Muscle of leg (tissue), 16 donors: ENCODE measurements around the gene GOLT1A. TPM values are rescaled to one million over a fixed set of nuclear protein-coding genes. Genes with fewer than 3 reads are reported as not detected.
A peak's percentile ranks its signal among the peaks of the same experiment; 100 is the strongest.

Experiments
- DNase-seq: peaks from one replicate; pipeline ENCODE4 v3.0.0; 2013
- H3K27ac ChIP-seq: one replicate; pipeline ENCODE4 v1.5.1; 2013; ENCODE audit warnings: mild to moderate bottlenecking, low read length, control low read depth
- H3K27me3 ChIP-seq: one replicate; pipeline ENCODE4 v1.6.1; 2013; ENCODE audit warnings: low read length; ENCODE audit not compliant: control insufficient read depth, insufficient read depth
- H3K36me3 ChIP-seq: one replicate; pipeline ENCODE4 v1.6.1; 2013; ENCODE audit warnings: low read length; ENCODE audit not compliant: control insufficient read depth, insufficient read depth
- H3K4me1 ChIP-seq: one replicate; pipeline ENCODE4 v1.6.1; 2013; ENCODE audit warnings: low read length; ENCODE audit not compliant: control insufficient read depth, insufficient read depth
- H3K4me3 ChIP-seq: one replicate; pipeline ENCODE4 v1.5.1; 2013; ENCODE audit warnings: low read length, control low read depth
- H3K9me3 ChIP-seq: replicated peaks from 2 replicates; pipeline ENCODE4 v1.6.1; 2013; ENCODE audit warnings: low read depth, low read length; ENCODE audit not compliant: control insufficient read depth
- WGBS: methylation state at CpG from one replicate; pipeline ENCODE4 v1.1.5; 2013; ENCODE audit warnings: missing lambda C conversion rate; ENCODE audit not compliant: insufficient coverage; 5-methylcytosine and 5-hydroxymethylcytosine counted together
- long read RNA-seq, 11 donors: transcript quantifications; one replicate each; lab custom pipeline, GENCODE V29; 2026
- polyA plus RNA-seq, 8 donors: library from polyadenylated mRNA; unstranded; fragments of 120-200 nt; gene quantifications; one replicate each; pipeline versions ENCODE4 v1.2.1 to v1.2.3, GENCODE V29; 2013; ENCODE audit warnings: inconsistent platforms in 1 of 8, low replicate concordance in 1 of 8; ENCODE audit not compliant: insufficient read length in 8 of 8, insufficient read depth in 1 of 8
- total RNA-seq: library from RNA; stranded (reverse); fragments of 120-200 nt; gene quantifications from one replicate; pipeline ENCODE4 v1.2.4, GENCODE V29; 2013

The GOLT1A gene, protein sequence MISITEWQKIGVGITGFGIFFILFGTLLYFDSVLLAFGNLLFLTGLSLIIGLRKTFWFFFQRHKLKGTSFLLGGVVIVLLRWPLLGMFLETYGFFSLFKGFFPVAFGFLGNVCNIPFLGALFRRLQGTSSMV
- total RNA-seq: 0.09 TPM
- polyA plus RNA-seq: 1 to 10 TPM in 2 of 8 donors, under 1 TPM in 1, not detected in 5; 0.31 to 3.9 (median 1.5) TPM
- long read RNA-seq, donor 1: 0 reads
- long read RNA-seq, donor 2: 0 reads
- long read RNA-seq, donor 3: 0 reads
- long read RNA-seq, donor 4: 0 reads
- long read RNA-seq, donor 5: 0 reads
- long read RNA-seq, donor 6: 0 reads
- long read RNA-seq, donor 7: 0 reads
- long read RNA-seq, donor 8: 0 reads
- long read RNA-seq, donor 9, partial matches to known transcripts: 0 of 1 reads
- long read RNA-seq, donor 9, other reads (novel, unspliced or antisense): 0 of 1 reads
- long read RNA-seq, donor 10: 0 reads
- long read RNA-seq, donor 11: 0 reads

DNA sequence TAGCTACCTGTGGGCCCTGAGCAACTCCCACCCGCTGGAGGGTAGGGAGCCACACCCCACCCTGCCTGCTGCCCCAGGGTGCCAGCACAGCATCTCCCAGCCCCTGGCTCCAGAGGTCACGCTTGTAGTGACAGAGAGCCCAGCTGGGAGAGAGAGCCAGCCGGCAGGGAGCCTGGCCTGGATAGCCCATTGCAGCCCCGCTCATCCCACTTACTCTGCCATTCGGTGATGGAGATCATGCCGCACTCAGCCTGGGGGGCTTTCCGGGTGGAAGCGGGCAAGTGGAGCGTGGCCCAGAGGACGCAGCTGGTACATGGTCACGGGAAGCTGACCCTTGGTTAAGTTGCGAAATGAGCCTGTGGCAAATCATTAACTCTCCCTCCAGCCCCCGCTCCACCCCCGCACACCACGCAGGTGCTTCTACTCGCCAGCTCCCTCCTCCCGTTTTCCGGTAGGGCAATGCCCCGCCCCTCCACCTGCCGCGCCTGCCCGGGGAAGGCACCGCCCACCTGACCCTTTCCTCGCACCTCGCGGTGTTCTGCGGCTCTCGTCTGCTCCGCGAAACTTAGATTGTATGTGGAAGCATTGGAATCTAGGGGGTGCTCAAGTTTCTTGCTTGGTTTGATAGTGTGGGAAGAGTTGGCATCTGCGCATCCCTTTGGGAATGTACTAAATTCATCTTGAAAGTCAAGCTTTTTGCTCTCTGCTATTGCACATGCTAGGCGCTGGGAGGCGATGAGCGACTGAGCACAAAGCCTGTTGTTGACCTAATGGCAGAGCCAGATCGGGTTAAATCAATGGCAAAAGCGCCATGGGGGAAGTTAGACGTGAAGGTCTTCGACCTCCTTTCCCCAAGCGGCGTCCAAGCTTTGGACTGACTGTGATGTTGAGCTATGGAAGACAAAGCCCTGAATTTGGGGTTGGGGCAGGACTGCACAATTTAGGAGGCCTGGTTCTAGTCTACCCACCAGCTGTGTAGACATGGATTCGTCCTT is at the start of gene GOLT1A:
GOLT1A (minus strand) TSS at position 321 of the 995 bp plus-strand sequence; CDS start at position 239, 82 bp downstream.
- Histone ChIP-seq H3K9me3 (no peaks in the 10 kb centered on the region), H3K4me3 (peak within 1 kb of the TSS; percentile 16), H3K36me3 (no peaks in the 10 kb centered on the region), H3K27ac (no peak within 1 kb of the TSS), H3K4me1 (peaks cover 10% of the 10 kb centered on the region), H3K27me3 (peaks cover 13% of the 10 kb centered on the region)
- WGBS: 16% methylated on average over 18 of the region's 41 CpGs
- peak; percentile 80 for DNase-seq

DNA sequence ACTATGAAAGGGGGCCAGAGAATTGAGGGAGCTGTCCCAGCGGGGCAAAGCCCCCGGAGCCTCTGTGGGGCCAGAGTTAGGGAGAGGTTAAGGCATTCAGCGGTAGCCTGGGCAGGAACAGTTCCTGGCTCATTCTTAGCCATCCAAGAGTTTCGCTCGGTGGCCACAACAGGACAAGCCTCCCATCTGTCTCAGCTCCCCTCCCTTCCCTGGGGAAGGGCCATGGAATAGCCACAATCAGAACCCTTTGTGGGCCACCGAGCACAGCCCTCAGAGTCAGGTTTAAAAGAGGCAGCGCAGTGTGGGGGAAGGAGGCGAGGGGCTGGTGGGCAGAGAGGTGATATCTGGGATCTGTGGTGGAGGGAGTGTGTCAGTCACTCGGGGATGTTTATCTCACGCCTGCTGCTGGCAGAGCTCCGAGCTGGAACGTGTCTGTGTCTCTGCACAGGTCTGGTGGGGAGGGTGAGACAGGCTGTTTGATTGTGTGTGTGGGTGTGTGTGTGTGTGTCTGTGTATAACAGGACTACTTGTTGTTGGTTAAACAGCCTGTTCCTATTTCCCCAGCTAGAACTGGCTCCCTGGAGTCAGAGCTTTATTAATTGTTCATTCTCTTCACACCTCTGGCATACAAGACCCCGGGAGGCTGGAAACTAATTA is 49.6 kb upstream of the GOLT1A start:
- Histone ChIP-seq H3K27me3 (no peaks in the 10 kb centered on the region), H3K4me1 (peaks cover 57% of the 10 kb centered on the region), H3K4me3 (no peak overlapping the region), H3K9me3 (no peaks in the 10 kb centered on the region), H3K36me3 (peaks cover 2% of the 10 kb centered on the region), H3K27ac (peak overlapping the region; percentile 65)
- WGBS: 32% methylated on average over 9 of the region's 13 CpGs
- DNase-seq: peak; percentile 30

DNA sequence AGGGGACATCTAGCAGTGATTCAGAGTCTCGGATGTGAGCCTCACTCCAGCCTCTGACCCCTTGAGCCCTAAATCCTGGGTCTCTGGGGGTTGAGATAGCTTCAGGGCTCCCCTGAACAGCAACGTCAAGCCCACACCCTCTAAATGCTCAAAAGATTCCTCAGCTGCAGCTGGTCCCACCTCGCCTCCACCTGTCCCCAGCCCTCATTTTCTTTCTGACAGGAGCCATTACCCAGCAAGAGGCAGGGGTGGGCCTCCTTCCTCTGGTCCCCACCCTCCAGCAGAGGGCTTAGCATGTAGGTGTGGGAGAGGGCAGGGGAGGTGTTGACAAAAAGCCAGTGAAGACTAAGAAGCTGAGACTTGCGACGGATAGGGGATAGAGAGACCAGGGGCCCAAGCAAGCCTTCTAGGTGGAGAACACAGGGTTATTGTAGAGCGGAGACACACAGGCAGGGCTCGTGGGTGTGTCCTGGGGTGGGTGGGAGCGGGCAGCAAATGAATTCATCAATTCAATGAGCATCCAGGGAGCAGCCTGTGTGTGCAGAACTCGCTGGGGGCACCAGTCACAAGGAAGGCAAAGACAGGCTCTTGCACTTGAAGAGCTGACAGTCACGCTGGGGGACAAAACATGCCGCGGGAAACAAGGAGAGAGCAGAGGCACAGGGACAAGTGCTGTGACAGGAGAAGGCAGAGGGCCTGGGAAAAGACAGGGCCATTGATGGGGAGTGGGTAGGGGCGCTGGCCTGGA is 48.9 kb upstream of the GOLT1A start:
- H3K36me3 ChIP-seq: peaks cover 2% of the 10 kb centered on the region
- peak overlapping the region; percentile 65 for H3K27ac ChIP-seq
- no peaks in the 10 kb centered on the region for H3K9me3 ChIP-seq
- peaks cover 53% of the 10 kb centered on the region for H3K4me1 ChIP-seq
- H3K27me3 ChIP-seq: no peaks in the 10 kb centered on the region
- WGBS: 61% methylated on average over 12 of the region's 13 CpGs
- H3K4me3 ChIP-seq: no peak overlapping the region
- peak; percentile 36 for DNase-seq

DNA sequence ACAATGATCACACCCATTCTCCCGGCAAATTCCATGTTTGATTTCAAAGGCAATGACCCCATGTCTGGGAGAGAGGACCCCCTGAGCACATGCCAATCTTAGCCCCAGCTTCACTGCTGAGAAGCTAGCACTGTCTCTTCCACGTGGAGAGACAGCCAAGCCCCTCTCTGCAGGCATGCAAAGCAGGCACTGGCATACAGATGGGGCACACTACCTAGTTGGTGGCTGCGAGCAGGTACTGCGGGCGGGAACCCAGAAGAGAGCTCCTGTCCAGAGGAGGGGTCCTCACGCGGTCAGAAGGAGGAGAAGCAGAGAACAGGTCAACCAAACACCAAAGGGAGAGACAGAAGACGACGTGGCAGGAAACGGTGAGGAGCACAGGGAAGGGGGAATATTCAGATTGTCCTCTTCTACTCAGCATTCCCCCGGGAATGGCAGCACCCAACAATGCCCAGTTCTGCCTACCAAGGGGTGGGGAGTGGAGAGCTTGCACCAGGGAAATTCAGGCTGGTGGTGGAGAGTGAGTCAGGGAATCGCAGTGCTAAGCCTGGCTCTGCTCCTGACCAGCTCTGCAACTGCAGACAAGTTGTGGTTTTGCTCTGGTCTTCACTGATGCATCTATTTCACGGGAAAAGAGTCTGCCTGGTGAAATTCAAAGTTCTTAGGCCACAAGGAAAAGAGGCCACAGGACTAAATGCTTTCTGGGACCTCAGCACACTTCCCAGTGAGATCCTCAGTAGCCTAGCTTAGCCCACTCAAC is 48.1 kb upstream of the GOLT1A start:
- Histone ChIP-seq H3K27ac (peak overlapping the region; percentile 57), H3K4me3 (no peak overlapping the region), H3K27me3 (no peaks in the 10 kb centered on the region), H3K4me1 (peaks cover 46% of the 10 kb centered on the region), H3K36me3 (peaks cover 2% of the 10 kb centered on the region), H3K9me3 (no peaks in the 10 kb centered on the region)
- 76% methylated on average over 5 of the region's 13 CpGs for WGBS
- DNase-seq: no peak

DNA sequence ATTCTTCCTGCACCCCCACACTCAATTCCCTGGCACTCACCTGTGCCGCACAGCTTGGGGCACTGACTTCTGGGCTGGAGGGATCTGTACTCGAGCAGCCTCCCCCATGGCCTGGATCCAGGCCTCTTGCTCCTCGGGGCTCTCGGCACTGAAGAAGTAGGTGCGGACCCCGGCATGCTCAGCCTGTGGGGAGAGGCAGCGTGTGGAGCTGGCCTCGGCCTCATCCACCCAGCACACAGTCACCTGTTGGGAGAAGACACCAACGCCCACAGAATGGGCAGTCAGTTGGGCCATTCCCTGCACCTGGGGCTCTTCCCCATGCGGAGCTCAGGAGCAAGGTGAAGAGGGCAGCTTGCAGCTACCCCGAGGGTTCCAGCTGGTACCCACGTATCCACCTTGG is 47.5 kb upstream of the GOLT1A start:
- Histone ChIP-seq H3K4me3 (no peak overlapping the region), H3K36me3 (peaks cover 2% of the 10 kb centered on the region), H3K9me3 (no peaks in the 10 kb centered on the region), H3K27me3 (no peaks in the 10 kb centered on the region), H3K4me1 (peaks cover 46% of the 10 kb centered on the region), H3K27ac (no peak overlapping the region)
- WGBS: 91% methylated on average over 12 of the region's 12 CpGs
- DNase-seq: no peak

DNA sequence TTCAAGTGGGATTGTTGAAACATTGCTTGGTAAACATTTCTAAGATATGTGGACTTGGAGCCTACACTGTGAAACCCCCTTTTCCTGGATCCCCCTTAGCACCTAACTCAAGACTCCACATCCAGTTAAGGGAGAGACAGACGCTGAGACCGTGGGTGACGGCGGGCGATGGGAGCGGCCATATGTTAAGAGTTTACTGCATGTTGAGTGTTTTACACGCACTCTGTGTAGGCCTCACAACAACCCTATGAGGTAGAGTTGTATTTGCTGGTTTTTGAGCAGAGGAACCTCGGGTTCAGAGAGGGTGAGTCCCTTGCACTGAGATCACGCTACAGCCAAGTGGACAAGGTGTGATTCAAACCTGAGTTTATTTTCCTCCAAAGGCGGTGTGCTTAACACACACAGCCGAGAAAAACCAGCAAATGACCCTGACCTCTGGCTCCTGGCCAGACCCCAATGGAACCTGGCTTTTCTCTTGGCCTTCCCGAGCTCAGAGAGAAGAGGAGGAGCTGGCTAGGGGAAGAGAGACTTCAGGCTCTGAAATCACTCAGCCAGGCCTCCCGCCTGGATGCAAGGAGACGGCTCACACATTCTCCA is 46.9 kb upstream of the GOLT1A start:
- 78% methylated on average over 10 of the region's 14 CpGs for WGBS
- no peak overlapping the region for H3K27ac ChIP-seq
- peaks cover 44% of the 10 kb centered on the region for H3K4me1 ChIP-seq
- H3K9me3 ChIP-seq: no peaks in the 10 kb centered on the region
- DNase-seq: no peak
- H3K36me3 ChIP-seq: peaks cover 2% of the 10 kb centered on the region
- H3K4me3 ChIP-seq: no peak overlapping the region
- H3K27me3 ChIP-seq: no peaks in the 10 kb centered on the region

DNA sequence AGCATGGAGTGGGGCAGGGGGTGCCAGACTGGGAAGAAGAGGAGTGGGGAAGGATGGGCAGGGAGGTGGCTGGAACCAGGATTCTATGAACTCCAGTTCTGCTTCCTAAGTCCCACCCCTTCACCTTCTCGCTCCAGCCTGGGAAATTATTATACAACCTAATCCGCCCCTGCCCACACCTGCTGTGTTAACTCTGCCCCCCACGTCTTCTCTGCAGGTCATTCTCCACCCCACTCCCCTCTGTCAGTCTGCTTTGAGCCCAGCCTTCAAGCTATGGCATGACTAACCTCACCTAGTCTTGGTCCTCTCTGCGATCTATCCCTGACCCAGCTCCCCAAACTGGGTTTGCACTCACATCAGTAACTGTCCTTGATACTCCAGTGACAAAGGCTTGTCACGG is 46.0 kb upstream of the GOLT1A start:
- WGBS: 95% methylated on average over 4 of the region's 5 CpGs
- Histone ChIP-seq H3K27me3 (no peaks in the 10 kb centered on the region), H3K36me3 (peaks cover 2% of the 10 kb centered on the region), H3K9me3 (no peaks in the 10 kb centered on the region), H3K27ac (no peak overlapping the region), H3K4me1 (peaks cover 40% of the 10 kb centered on the region), H3K4me3 (no peak overlapping the region)
- no peak for DNase-seq

DNA sequence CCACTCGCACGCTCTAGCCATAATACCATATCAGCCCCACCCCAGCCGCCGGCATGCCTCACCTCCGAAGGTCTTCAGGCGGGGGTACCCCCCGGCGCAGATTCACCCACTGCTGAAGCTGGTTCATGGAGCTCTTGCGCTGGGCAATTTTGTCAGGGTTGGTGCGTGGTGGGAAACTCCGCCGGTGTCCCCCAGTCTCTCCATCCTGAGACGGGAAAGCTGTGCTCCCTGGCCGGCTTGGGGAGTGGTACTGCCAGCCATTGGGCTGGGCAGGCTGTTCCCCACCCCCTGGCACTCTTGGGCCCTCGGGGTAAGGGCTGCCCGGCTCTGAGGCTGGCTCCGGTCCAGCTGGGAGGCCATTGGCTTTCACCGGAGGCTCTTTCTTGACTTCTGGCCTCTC is 45.4 kb upstream of the GOLT1A start:
- Histone ChIP-seq H3K36me3 (peaks cover 2% of the 10 kb centered on the region), H3K27ac (no peak overlapping the region)
- WGBS: 91% methylated on average over 17 of the region's 18 CpGs

More for the DNA sequence above, 45.4 kb upstream of the GOLT1A start:
- DNase-seq: no peak
- Histone ChIP-seq H3K4me1 (peaks cover 35% of the 10 kb centered on the region), H3K4me3 (no peak overlapping the region), H3K27me3 (no peaks in the 10 kb centered on the region), H3K9me3 (no peaks in the 10 kb centered on the region)
